Measurements from ENCODE around the gene EHMT1. TPM values are rescaled to one million over a fixed set of nuclear protein-coding genes. Genes with fewer than 3 reads are reported as not detected.

EHMT1 gene
- total and polyA plus RNA-seq, 2 experiments from 2014 or later = 162 to 177 TPM

- no peak for TF ChIP-seq CTCF (conservative IDR thresholded peaks at IDR 0.05; ENCODE audit: low read depth in 2 of 2)
- TF ChIP-seq ZNF331 (CRISPR knock-in tag; IDR thresholded peaks at IDR 0.05; ENCODE audit: low read depth) = no peak
- TF ChIP-seq EZH2phosphoT487 (IDR thresholded peaks at IDR 0.05; ENCODE audit: unreplicated experiment) = no peak
- TF ChIP-seq JUNB (IDR thresholded peaks at IDR 0.05; ENCODE audit: unreplicated experiment) = no peak
- TF ChIP-seq POLR2AphosphoS5 (IDR thresholded peaks at IDR 0.05; ENCODE audit: low read depth) = no peak
- no peak for TF ChIP-seq NANOG (IDR thresholded peaks at IDR 0.05; ENCODE audit: borderline replicate concordance)
- TF ChIP-seq STAT1 (IDR thresholded peaks at IDR 0.05; ENCODE audit: unreplicated experiment) = no peak
These were observed 86.6 kb downstream of the EHMT1 start (continued) for GRCh38 chr9:137705443-137705863.

GRCh38 chr9:137705906-137706305, 87.1 kb downstream of the EHMT1 start:
- H3F3A ChIP-seq (replicated peaks; ENCODE audit: low read depth) = 0 out of 2 replicates have a peak, but pooled peaks cover 4% of the 10 kb centered on the region
- H2AFZ ChIP-seq = no peak overlapping the region
- H4K20me1 ChIP-seq (replicated peaks; ENCODE audit: insufficient read depth) = peaks cover 45% of the 10 kb centered on the region
- peaks cover 99% of the 10 kb centered on the region for H3K79me2 ChIP-seq (replicated peaks; ENCODE audit: insufficient read depth)
- Mint-ChIP-seq H3K27me3 (ENCODE audit: insufficient read depth, low read depth, poor library complexity) (peaks cover 11% of the 10 kb centered on the region), H3K27ac (no peak overlapping the region), H3K36me3 (ENCODE audit: low read depth) (peaks cover 30% of the 10 kb centered on the region), H3K4me3 (no peak overlapping the region), H3K4me1 (peaks cover 50% of the 10 kb centered on the region), H3K9me3 (peaks cover 27% of the 10 kb centered on the region)
- H3K4me1 ChIP-seq (ENCODE audit: insufficient read depth) = peaks cover 39% of the 10 kb centered on the region
- peaks cover 9% of the 10 kb centered on the region for H3K36me3 ChIP-seq (ENCODE audit: insufficient read depth)
- H3K4me3 ChIP-seq = no peak overlapping the region
- H3K27ac ChIP-seq (ENCODE audit: low read depth) = no peak overlapping the region
- H3K27me3 ChIP-seq (ENCODE audit: insufficient read depth) = no peaks in the 10 kb centered on the region
- ATAC-seq (peak; percentile 68), DNase-seq (ENCODE audit: low spot score) (peak; percentile 35)
- no peak overlapping the region for H3K4me2 ChIP-seq
- H3K9me2 ChIP-seq (ENCODE audit: insufficient read depth) = no peaks in the 10 kb centered on the region; the same call in 1 of the 2 replicates
- TF ChIP-seq EZH2 (IDR thresholded peaks at IDR 0.05; ENCODE audit: low read depth, unreplicated experiment) = no peak
- no peak for TF ChIP-seq EZH2phosphoT487 (IDR thresholded peaks at IDR 0.05; ENCODE audit: unreplicated experiment)
- no peak for TF ChIP-seq REST (IDR thresholded peaks at IDR 0.05; ENCODE audit: unreplicated experiment)
- no peak for TF ChIP-seq ZNF114 (CRISPR knock-in tag; IDR thresholded peaks at IDR 0.05)
- TF ChIP-seq ZNF331 (CRISPR knock-in tag; IDR thresholded peaks at IDR 0.05; ENCODE audit: low read depth) = no peak
- no peak for TF ChIP-seq POLR2AphosphoS5 (IDR thresholded peaks at IDR 0.05; ENCODE audit: low read depth)
- no peak for TF ChIP-seq CTCF (conservative IDR thresholded peaks at IDR 0.05; ENCODE audit: low read depth in 2 of 2)
- no peak for TF ChIP-seq JUNB (IDR thresholded peaks at IDR 0.05; ENCODE audit: unreplicated experiment)
- no peak for TF ChIP-seq STAT1 (IDR thresholded peaks at IDR 0.05; ENCODE audit: unreplicated experiment)
- TF ChIP-seq NANOG (IDR thresholded peaks at IDR 0.05; ENCODE audit: borderline replicate concordance) = no peak
- TF ChIP-seq CREB1 (CRISPR knock-in tag; IDR thresholded peaks at IDR 0.05; ENCODE audit: low read depth) = no peak
